RKO (cell line): Measurements from ENCODE around the gene ANKRD10.

Experiments used
- DNase-seq: peaks from one replicate; pipeline ENCODE4 v3.0.0-alpha.2; 2016; ENCODE audit warnings: low spot score

Gene ANKRD10

DNA sequence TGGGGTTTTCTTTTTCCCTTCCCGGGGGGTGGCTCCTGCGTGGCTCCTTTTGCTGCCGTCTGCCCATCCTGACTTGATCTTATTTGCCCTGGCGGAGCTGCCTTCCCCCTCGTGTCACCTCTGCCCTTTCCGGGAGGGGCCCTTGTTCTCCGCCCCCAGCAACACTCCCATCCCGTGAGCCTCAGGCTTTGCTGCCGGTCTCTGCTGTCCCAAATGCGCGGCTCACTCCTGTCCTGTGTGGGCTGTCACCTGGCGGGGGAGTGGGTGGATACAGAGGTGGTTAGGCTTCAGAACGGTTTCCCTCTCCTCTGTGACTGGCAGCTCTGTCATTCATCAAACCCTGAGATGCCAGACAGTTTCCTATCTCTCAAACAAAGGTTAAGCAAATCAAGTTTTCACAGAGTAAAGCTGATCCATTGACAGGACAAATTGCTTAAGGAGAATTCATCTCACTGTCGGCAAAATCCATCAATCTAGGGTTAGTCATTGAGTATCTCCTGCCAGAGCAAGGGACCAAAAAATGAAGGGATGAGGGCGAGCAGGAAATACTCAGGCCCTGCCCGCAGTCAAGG, 84.0 kb downstream of the ANKRD10 start:
- DNase-seq, result no peak

GRCh38 chr13:110830331-110830730, 84.5 kb downstream of the ANKRD10 start:
- no peak for DNase-seq

- no peak for DNase-seq
These were observed 85.4 kb downstream of the ANKRD10 start for GRCh38 chr13:110829486-110829885.

DNA sequence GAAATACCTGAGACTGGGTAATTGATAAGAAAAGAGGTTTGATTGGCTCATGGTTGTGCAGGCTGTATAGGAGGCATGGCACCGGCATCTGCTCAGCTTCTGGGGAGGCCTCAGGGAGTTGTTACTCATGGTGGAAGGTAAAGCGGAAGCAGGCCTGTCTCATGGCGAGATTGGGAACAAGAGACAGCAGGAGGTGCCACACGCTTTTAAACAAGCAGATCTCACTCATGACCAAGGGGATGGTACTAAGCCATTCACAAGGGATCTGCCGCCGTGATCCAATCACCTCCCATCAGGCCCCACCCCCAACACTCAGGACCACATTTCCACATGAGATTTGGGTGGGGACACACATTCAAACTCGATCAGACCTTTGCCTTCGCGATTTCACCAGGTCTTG, 86.2 kb downstream of the ANKRD10 start:
- no peak for DNase-seq
